Neural progenitor cell (in vitro differentiated cells): ENCODE measurements around the gene PCBD2. TPM values are rescaled to one million over a fixed set of nuclear protein-coding genes. Genes with fewer than 3 reads are reported as not detected.
"Not testable (repeated sequence)": the region's sequence is repeated elsewhere in the genome, so short reads cannot be mapped to it uniquely, and the experiment has no call there.

Source experiments
- DNase-seq: peaks from one replicate; pipeline ENCODE4 v3.0.0-alpha.2; 2016; ENCODE audit warnings: low spot score
- H2AFZ ChIP-seq: fragments of 200-600 bp; sonication (generic); replicated peaks from 2 replicates; pipeline ENCODE4 v1.6.1; 2016; ENCODE audit warnings: antibody characterized with exemption
- H3F3A ChIP-seq: fragments of 200-600 bp; sonication (generic); 2 replicates; pipeline ENCODE4 v1.6.1; 2016; ENCODE audit warnings: antibody characterized with exemption, low read depth
- H3K27ac ChIP-seq: fragments of 200-600 bp; sonication (generic); 2 replicates; pipeline ENCODE4 v1.5.1; 2016; ENCODE audit warnings: mild to moderate bottlenecking
- H3K27me3 ChIP-seq: fragments of 200-600 bp; sonication (generic); 2 replicates; pipeline ENCODE4 v1.6.1; 2016; ENCODE audit warnings: mild to moderate bottlenecking, moderate library complexity
- H3K36me3 ChIP-seq: fragments of 200-600 bp; sonication (generic); 2 replicates; pipeline ENCODE4 v1.5.1; 2016
- H3K4me1 ChIP-seq: fragments of 200-600 bp; sonication (generic); 2 replicates; pipeline ENCODE4 v1.6.1; 2016; ENCODE audit warnings: mixed run types
- H3K4me2 ChIP-seq: fragments of 200-600 bp; sonication (generic); 2 replicates; pipeline ENCODE4 v1.6.1; 2016
- H3K4me3 ChIP-seq: fragments of 200-600 bp; sonication (generic); 2 replicates; pipeline ENCODE4 v1.5.1; 2016
- H3K79me2 ChIP-seq: fragments of 200-600 bp; sonication (generic); 2 replicates; pipeline ENCODE4 v1.6.1; 2016; ENCODE audit warnings: low read depth
- H3K9ac ChIP-seq: fragments of 200-600 bp; sonication (generic); 2 replicates; pipeline ENCODE4 v1.6.1; 2016
- H3K9me3 ChIP-seq: fragments of 200-600 bp; sonication (generic); 2 replicates; pipeline ENCODE4 v1.5.1; 2016; ENCODE audit warnings: low read depth
- H4K20me1 ChIP-seq: fragments of 200-600 bp; sonication (generic); 2 replicates; pipeline ENCODE4 v1.6.1; 2016; ENCODE audit warnings: low read depth
- H3K27ac Mint-ChIP-seq: 3 replicates; pipeline ENCODE4 v1.8.0; 2021; ENCODE audit warnings: mixed read lengths
- H3K27me3 Mint-ChIP-seq: 2 replicates; pipeline ENCODE4 v1.8.0; 2022; ENCODE audit warnings: low read depth, mild to moderate bottlenecking, inconsistent platforms, moderate library complexity, mixed read lengths; ENCODE audit not compliant: insufficient read depth
- H3K36me3 Mint-ChIP-seq: 3 replicates; pipeline ENCODE4 v1.8.0; 2021; ENCODE audit warnings: mixed read lengths
- H3K4me1 Mint-ChIP-seq: 3 replicates; pipeline ENCODE4 v1.8.0; 2021; ENCODE audit warnings: mixed read lengths
- H3K4me3 Mint-ChIP-seq: 3 replicates; pipeline ENCODE4 v1.8.0; 2021; ENCODE audit warnings: mild to moderate bottlenecking, moderate library complexity, mixed read lengths
- H3K9me3 Mint-ChIP-seq: 3 replicates; pipeline ENCODE4 v1.8.0; 2020; ENCODE audit warnings: mixed read lengths
- CTCF ChIP-seq: fragments of 200-600 bp; sonication (generic); IDR thresholded peaks from 2 replicates; pipeline ENCODE4 v1.5.1; 2017; ENCODE audit warnings: antibody characterized with exemption, mild to moderate bottlenecking
- EZH2 ChIP-seq: fragments of 200-600 bp; sonication (generic); IDR thresholded peaks from 2 replicates; pipeline ENCODE4 v1.6.1; 2017; ENCODE audit warnings: antibody characterized with exemption, mild to moderate bottlenecking, moderate library complexity
- EZH2phosphoT487 ChIP-seq: fragments of 200-600 bp; sonication (generic); IDR thresholded peaks from 2 replicates; pipeline ENCODE4 v1.6.1; 2017; ENCODE audit warnings: antibody characterized with exemption
- total RNA-seq: library from RNA; depleted of rRNA; stranded (reverse); fragments of >200 nt; gene quantifications from 2 replicates; pipeline ENCODE4 v1.2.3, GENCODE V29; 2015; ENCODE audit warnings: low replicate concordance

Gene PCBD2
- total RNA-seq, 1 donor from 2014 or later = 5.0 TPM

- Mint-ChIP-seq H3K4me3 (no peak overlapping the region), H3K4me1 (peaks cover 8% of the 10 kb centered on the region), H3K27ac (no peak overlapping the region), H3K27me3 (peaks cover 3% of the 10 kb centered on the region), H3K36me3 (peaks cover 6% of the 10 kb centered on the region), H3K9me3 (no peaks in the 10 kb centered on the region)
- Histone ChIP-seq H4K20me1 (no peaks in the 10 kb centered on the region), H3K4me2 (no peak overlapping the region), H3K9me3 (no peaks in the 10 kb centered on the region), H3K27ac (no peak overlapping the region), H3K4me1 (no peaks in the 10 kb centered on the region), H3K9ac (no peak overlapping the region), H3K27me3 (no peaks in the 10 kb centered on the region), H2AFZ (no peak overlapping the region), H3K36me3 (no peaks in the 10 kb centered on the region), H3F3A (peaks cover 12% of the 10 kb centered on the region), H3K4me3 (no peak overlapping the region), H3K79me2 (no peaks in the 10 kb centered on the region)
- TF ChIP-seq EZH2 (no peak), CTCF (no peak), EZH2phosphoT487 (no peak)
- DNase-seq = no peak
These were observed 2.7 kb upstream of the PCBD2 start for GRCh38 chr5:134902071-134902801.

- H3K27ac ChIP-seq = no peak overlapping the region
- Mint-ChIP-seq H3K4me1 (peaks cover 8% of the 10 kb centered on the region), H3K27me3 (peaks cover 4% of the 10 kb centered on the region), H3K9me3 (no peaks in the 10 kb centered on the region), H3K27ac (peak overlapping the region; percentile 98), H3K36me3 (peaks cover 3% of the 10 kb centered on the region), H3K4me3 (peak overlapping the region; percentile 90)
- peak overlapping the region; percentile 57 for H3K4me3 ChIP-seq
- H3K27me3 ChIP-seq = no peaks in the 10 kb centered on the region
- H3K36me3 ChIP-seq = no peaks in the 10 kb centered on the region
- H3K9me3 ChIP-seq = no peaks in the 10 kb centered on the region
- peak overlapping the region; percentile 78 for H3K4me2 ChIP-seq
- no peaks in the 10 kb centered on the region for H3K79me2 ChIP-seq
- H3K9ac ChIP-seq = no peak overlapping the region
- H3K4me1 ChIP-seq = no peaks in the 10 kb centered on the region
- TF ChIP-seq CTCF (peak; percentile 84), EZH2 (no peak), EZH2phosphoT487 (peak; percentile 21)
- peaks cover 12% of the 10 kb centered on the region for H3F3A ChIP-seq
- DNase-seq = peak; percentile 65
- H2AFZ ChIP-seq = peak overlapping the region; percentile 98
- H4K20me1 ChIP-seq = no peaks in the 10 kb centered on the region
These were observed 490 bp downstream of the PCBD2 start for GRCh38 chr5:134905246-134905996.

GRCh38 chr5:134906811-134907210, 1.9 kb downstream of the PCBD2 start:
- DNase-seq = no peak
- Histone ChIP-seq H3K9ac (no peak overlapping the region), H3K79me2 (no peaks in the 10 kb centered on the region), H3K36me3 (no peaks in the 10 kb centered on the region), H3K27me3 (no peaks in the 10 kb centered on the region), H2AFZ (no peak overlapping the region), H3K4me2 (no peak overlapping the region), H3K9me3 (no peaks in the 10 kb centered on the region), H4K20me1 (no peaks in the 10 kb centered on the region), H3K4me1 (no peaks in the 10 kb centered on the region), H3K4me3 (no peak overlapping the region), H3K27ac (no peak overlapping the region), H3F3A (peaks cover 12% of the 10 kb centered on the region)
- Mint-ChIP-seq H3K36me3 (peaks cover 3% of the 10 kb centered on the region), H3K27me3 (peaks cover 5% of the 10 kb centered on the region), H3K4me3 (peak overlapping the region; percentile 64), H3K4me1 (peaks cover 8% of the 10 kb centered on the region), H3K9me3 (no peaks in the 10 kb centered on the region), H3K27ac (peak overlapping the region; percentile 50)
- no peak for TF ChIP-seq EZH2

GRCh38 chr5:134910752-134911151, 5.8 kb downstream of the PCBD2 start:
- not testable (repeated sequence) for H3K79me2 ChIP-seq, DNase-seq, H3K36me3 ChIP-seq, H3K9me3 Mint-ChIP-seq, H3K4me3 ChIP-seq, H3K27me3 Mint-ChIP-seq, H3K4me3 Mint-ChIP-seq, H3K4me1 ChIP-seq, H3K27ac Mint-ChIP-seq, H3K9ac ChIP-seq, H3K27me3 ChIP-seq, H3K4me2 ChIP-seq, H3K36me3 Mint-ChIP-seq, H3K4me1 Mint-ChIP-seq, H4K20me1 ChIP-seq, H3F3A ChIP-seq, H3K27ac ChIP-seq, H2AFZ ChIP-seq, H3K9me3 ChIP-seq
